HT1080 (cell line): ENCODE measurements around the gene AUH. TPM values are rescaled to one million over a fixed set of nuclear protein-coding genes. Genes with fewer than 3 reads are reported as not detected.

Experiments
- DNase-seq: peaks from one replicate; pipeline ENCODE4 v3.0.0-alpha.2; 2015; ENCODE audit warnings: low read depth
- total RNA-seq: library from RNA; depleted of rRNA; stranded (reverse); fragments of >200 nt; shearing (Covaris generic); gene quantifications from 2 replicates; pipeline ENCODE4 v1.2.3, GENCODE V29; 2014

The AUH gene
- total RNA-seq, 1 experiment from 2014 or later, result 16.8 TPM

DNA sequence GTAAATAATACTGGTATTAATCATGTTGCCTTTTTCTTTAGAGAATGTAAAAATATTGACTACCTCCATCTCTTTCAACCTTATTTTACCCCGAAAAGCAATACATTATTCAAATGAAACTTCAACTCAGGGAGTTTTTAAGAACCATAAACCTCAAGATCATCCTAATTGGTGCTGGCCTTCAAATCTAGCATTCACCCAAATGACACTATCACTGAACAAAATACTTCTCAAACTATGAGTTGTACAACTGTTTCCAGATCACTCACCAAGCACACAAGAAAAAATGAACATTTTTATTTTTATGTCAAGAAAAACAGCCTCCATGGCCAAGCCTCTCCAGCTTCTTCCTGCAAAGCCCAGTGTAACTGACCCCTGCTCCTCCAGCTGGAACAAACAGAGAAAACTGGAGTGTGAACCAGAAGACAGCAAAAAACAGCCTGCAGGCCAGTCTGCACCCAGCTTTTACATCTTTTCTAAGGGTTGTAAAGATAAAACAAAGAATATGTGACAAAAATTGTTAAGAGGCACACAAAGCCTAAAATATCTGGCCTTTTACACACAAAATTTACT lies 21.2 kb downstream of the AUH start:
- no peak for DNase-seq

DNA sequence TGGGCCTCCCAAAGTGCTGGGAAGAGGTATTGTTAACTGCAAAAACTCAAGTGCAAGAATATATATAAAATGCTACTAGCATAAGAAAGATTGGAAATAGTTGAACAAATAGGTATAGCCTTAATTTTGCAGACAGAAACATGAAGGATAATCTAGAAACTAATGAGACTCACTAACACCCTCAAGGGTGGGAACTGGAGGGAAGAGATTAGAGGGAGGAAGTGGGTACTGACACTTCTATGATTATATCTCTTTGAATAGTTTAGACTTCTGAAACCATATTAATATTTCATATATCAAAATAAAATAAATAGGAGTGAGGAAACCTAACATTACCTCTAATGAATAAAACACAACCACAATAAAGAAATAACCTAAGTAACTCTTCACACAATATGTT lies 23.0 kb downstream of the AUH start:
- no peak for DNase-seq

DNA sequence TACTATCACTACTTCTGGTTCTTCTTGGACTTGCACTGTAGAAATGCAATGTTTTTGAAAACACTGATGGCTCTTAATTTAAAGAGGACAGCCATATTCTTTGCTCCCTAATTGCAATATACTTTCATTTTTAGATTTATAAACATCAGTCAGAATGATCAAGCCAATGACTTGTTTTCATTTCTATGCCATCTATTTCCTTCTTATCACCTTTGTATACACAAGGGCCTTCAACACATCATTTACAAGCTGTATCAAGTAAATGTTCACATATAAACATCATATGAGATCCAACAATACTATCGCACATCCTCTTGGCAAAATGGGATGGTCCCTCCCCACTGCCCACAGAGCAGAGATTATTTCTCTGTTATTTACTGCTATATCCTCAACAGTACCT lies 24.9 kb downstream of the AUH start:
- no peak for DNase-seq

DNA sequence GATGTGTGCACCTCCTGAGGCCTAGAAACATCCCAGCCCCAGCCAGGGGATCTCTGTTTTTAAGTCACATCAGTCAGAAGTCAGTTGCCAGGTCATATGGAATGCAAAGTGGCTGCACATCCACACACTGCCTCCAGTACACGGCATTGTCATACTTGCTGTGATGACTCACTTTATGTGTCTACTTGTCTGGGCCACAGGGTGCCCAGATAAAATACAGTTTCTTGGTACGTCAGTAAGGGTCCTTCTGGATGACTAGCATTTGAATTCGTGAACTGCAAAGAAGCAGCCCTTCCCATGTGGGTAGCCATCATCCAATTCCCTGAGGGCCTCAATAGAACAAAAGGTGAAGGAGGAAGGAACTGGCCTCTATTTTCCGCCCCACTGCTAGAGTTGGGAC lies 27.7 kb downstream of the AUH start:
- DNase-seq, result peak; percentile 28

DNA sequence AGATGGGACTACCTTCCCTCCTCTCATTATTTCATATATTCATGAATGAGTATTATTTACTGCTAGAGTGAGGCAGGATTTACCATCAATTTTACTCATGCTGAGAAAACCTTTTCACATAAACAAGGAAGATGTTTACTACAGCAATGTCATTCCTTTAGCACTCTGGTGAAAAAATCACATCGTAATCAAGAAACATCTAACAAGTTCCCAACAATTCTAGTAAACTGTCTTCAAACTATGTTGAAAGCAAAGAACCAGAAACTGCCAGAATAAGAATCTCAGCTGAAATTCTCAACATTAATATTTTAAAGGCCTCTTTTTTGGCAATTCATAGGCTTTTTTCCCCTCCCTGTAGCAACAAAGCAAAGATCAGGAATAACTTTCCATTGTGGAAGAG lies 28.2 kb downstream of the AUH start:
- DNase-seq, result no peak

DNA sequence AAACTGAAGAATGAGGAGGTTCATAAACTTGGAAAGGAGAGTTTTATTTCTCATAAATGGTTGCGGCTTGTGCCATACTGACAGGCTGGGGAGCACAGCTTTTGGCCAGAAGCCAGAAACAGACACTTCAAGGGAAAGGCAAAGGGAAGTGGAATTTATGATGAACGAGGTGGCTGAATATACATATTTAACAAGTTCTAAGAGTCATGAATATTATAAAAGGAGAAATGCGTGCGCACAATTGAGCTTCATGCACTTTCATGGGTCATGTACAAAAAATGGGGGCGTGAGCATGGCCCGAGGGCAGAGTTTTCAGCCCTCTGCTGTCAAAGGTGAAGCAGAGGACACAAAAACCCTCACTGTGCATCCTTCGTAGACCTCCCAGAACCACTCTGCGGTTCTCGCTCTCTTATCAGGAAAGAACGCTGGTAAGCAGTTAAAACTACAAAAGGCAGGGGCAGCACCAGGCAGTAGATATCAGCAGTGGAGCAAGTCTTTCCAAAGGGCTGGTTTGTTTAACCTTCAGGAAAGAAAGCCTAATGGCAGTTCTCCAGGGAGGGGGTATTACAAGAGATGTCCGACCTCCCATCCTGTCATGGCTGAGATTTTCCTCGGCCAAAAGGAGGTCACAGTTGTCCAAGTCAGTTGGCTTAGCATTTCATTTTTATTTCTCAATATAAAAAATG lies 29.0 kb downstream of the AUH start:
- DNase-seq, result no peak

DNA sequence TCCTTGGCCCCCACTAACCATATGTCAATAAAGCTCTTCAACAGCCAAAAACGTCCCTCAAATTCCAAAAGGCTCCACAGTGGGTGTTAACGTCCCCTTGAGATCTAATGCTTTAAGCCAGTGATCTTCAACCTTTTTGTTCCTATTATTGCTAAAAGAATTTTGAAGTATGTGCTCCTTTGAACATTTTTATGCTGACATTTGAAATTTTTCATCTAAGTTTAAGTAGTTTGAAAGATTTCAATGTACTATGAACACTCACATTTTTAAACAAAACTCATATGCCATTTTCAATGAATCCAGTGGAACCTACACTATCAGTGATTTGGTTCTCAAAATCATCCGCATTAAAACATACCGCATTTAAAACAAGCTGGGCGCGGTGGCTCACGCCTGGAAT lies 29.9 kb downstream of the AUH start:
- no peak for DNase-seq

DNA sequence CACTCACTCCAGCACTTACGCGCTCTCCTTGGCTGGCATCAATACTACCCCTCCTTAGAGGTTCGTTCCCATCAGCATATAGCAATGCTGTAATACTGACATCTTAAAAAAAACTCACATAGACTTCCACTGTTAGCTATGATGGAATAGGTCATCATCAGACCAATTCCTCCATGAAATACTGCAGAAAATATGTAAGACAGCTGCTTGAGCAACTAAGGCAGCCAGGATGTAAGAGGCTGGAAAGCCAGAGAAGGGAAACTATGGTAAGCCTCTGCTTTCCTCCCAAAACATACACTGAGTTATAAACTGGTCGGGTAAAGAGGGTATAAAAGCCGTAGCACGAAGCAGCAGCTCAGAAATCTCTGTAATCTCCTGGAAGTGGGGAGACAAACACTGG lies 33.5 kb downstream of the AUH start:
- DNase-seq, result no peak

DNA sequence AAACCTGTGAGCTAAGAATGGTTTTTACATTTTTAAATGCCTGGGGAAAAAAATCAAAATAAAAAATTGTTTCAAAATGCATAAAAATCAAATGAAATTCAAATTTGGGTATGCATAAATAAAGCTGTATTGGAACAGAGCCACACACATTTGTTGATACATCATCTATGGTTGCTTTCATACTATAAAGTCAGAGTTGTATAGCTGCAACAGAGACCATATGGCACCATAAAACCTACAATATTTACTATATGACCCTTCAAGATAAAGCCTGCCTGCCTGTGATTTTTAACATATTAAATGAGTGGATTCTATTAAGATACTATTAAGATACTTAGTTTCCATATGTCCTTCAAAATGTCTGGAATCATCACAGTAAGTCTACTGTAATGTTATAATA lies 40.0 kb downstream of the AUH start:
- DNase-seq, result no peak

DNA sequence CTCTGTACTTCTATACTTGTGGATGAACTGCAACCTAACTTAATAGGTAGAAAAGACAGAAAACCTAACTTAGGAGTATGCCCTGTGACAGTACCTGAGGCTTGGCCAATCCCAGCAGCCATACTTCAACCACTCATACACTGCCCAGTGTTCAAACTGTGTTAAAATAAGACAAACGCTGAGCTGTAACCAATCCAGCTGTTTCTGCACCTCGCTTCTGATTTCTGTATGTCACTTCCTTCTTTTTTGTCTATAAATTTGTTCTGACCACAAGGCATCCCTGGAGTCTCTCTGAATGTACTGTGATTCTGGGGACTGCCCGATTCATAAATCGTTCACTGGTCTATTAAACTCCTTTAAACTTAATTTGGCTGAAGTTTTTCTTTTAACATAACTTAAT lies 41.4 kb downstream of the AUH start:
- no peak for DNase-seq

DNA sequence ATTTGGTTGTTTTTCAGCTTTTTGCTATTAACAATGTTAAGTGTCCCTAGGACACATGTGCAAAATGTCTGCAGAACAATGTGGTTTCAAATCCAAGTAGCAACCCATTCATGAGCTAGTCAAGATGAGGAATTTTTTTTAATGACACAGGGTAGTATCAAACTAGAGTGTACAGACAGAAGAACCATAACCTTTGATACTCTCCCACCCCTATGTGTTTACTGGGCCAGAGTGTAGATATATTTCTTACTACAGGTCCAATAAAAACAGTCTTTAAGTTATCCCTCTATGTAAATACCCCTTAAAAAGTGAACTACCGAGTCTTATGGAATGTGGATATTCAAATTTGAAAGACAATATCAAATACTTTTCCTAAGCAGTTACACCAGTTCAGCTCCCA lies 45.6 kb downstream of the AUH start:
- no peak for DNase-seq

DNA sequence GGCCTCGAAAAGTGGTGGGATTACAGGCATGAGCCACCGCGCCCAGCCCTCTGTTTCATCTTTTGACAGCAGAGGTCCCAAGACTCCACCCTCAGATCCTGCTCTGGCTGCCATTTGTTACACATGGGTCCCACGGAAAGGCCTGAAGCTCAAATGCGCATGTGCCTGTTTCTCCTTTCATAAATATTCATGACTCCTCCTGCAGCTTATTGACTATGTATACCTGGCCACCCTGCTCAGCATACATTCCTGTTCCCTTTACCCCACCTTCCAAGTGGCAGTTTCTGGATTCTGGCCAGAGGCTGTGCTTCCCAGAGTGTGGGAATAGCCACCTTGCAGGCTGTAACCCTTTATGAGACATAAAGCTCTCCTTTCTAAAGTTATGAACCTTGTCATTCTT lies 46.5 kb downstream of the AUH start:
- no peak for DNase-seq

DNA sequence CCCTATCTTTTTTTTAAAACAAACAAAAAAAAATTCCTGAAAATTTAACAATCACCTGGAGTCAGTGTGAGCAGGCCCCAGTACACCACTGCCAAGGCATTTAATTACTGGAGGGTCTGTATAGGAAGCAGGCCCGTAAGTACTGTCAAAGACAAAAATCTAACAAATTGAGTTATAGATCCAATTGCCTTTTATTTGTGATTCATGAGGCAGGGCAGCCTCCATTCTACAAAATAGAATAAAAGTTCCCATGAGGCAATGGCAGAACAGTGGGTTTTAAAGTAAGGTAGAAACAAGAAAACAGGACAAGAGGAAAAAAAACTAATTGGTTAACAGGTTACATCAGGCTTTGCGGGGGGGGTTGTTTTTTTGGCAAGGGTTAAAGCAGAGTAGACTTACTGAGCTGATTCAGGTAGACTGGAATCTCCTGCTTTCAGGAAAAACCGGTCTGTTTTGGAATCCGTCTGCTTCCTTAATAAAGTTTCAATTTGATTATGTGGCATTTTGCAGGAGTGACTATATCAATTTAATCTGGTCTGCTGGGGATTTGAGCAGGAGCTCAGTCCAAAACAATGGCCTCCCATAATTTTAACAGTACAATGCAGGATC lies 48.9 kb downstream of the AUH start:
- DNase-seq, result no peak

DNA sequence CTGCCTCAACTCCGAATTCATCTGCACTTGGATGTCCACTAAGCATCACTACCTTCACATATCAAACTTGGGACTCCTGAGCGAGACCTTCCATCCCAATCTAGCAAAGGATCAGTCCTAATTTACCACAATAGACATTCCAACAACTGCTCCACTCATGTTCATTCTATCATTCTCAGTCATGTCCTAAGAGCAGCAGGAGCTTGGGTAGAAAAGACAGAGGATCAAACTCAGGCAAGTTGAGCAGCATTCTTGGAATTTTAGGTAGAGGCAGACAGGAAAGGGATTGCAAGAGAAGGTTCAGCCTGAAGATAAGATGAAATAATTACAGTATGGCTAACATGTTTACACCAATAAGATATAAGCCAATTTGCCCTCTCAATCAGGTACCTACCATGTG lies 51.7 kb downstream of the AUH start:
- DNase-seq, result no peak

DNA sequence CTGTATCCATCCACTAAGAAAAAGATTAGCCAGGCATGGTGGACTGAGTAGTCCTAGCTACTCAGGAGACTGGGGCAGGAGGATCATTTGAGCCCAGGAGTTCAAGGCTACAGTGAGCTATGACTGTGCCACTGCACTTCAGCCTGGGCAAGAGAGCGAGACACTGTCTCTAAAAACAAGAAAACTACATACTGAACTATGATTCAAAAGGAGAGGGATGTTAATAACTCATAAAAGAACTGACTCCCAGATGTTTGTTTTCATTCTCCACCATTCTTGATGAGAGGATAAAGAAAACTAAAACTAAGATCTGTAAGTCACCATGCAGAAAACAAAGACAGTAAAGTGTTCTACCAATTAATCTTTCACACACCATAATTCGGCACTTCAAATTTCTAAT lies 53.5 kb downstream of the AUH start:
- DNase-seq, result no peak

DNA sequence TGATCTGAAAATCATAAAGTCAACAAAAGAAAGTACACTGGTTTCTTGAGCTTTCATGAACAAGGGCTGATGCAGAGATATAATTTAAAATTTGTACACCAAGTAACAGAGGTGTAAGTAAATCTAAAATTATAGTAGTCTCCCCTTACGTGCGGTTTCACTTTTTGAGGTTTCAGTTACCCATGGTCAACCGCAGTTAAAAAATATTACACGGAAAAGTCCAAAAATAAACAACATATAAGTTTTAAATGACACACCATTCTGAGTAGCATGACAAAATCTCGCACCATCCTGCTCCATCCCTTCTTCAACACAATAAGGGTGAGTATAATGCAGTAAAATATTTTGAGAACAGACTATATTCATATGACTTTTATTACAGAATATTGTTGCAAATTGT lies 54.4 kb downstream of the AUH start:
- DNase-seq, result no peak

DNA sequence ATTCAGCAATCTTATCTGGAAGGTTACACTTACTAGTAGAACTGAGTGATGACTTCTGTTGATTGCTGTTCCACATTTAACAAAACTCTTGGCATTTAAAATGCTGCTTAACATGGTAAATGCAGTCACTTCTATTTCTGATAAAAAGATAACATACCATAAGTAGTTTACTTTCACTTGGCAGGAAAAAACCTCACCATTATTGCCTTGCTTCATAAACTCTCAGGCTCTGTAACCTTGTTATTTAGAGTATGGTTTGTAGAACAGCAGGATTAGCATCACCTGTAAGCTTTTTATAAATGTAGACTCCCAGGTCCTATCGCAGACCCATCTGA lies 55.5 kb downstream of the AUH start:
- no peak for DNase-seq

DNA sequence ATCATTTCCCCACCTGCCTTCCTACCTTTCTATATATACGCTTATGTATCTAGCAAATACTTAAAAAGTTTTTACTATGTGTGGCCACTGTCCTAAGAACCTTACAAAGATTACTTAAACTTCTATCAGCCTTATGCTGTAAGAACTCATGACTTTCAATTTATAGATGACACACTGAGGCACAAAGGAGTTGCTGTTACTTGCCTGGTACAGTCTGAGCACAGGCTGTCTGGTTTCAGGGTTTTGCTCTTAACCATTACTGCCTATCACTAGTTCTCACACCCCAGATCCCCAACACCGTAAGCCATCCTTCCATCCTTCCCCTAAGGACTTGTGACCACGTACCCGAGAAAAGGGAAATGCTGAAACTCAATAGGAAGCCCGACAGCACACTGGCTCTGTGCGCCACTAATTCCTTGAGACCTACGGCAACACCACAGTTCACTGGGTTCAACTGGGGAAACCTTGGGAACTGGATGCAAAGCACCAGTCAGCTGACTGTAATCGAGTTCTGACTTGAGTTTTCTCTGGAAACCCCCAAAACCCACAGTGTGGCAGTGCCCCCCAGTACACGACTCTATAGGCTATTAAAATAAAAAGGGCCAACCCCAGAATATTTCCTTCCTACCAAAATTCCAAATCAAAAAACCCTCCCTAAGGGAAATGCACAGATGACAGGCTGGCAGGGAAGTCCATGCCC lies 56.0 kb downstream of the AUH start:
- no peak for DNase-seq

DNA sequence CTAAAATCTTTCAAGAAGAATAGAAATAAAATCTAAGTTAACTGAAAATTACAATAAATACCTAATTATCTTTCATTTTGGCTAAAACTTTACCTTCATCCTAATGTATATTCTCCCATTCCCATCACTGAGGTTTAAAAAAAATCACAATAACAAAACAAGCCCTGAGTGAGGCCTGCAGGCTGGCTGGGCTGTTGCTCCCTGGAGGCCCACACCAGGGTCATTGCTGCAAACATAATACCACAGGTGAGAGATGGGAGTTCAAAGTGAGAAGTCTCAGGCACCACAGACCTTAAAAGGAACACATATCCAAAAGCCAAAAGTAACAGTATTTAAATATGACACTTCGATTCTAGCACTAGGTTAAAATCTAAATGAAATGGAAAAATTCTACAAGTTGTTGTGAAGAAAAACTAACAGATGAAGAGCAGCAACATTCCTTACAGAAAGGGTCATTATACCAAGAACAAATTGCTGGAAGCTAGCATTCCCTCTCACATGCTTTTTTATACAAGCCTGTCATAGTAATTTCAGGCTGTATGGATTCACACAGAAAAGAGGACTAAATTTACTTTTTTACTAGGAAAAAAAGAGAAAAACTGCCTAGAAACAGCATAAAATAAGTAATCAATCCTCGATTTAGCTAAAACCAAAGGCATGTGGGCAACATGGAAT lies 57.8 kb downstream of the AUH start:
- no peak for DNase-seq

DNA sequence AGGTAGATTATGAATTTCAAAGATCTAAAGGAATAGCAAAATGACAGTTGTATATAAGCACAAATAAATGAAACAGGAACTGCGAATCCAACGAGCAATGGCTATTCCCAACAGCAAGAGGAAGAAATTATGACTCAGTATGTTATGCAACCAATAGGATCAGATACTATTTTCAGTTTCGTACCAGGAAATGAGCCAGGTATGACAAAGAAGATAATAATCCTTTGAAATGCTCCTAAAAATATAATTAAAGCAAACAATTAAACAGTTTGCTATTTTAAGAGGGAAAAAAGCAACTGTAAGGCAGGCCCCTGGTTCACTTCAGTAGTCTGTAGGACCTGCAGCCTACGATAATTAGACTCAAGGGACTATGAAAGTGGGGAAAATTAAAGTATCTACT lies 58.9 kb downstream of the AUH start:
- peak; percentile 87 for DNase-seq

DNA sequence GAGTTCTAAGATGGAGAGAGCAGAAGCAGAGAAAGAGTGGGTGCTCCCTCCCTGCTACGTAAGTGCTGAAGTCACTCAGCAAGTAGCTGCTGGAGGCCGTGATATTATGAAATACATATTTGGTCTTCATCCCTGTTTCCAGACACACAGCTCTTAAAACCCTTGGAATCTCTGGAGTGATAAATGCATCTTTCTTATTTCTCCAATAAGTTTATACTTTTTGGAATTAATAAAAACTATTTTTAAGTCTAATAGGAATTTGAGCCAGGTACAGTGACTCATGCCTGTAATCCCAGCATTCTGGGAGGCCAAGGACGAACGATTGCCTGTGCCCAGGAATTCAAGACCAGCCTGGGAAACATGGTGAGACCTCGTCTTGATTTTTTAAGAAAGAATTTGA lies 60.6 kb downstream of the AUH start:
- no peak for DNase-seq

DNA sequence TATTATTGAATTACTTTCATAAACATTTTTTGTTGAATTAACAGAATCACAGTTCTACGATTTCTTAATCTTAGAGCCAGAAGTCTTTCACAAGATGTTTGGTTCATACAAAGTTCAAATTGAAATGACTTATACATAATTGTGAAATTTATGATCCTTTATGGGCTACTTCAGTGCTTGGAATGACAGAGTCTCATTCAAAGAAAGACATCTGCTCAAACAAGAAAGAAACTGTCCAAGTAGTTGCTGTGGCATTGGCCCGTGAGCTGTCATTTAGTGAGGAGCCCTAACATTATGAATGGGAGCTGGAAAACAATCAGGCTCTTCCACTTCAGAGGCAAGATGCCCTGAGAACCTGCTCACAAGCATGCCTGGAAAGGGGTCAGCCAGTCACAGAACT lies 63.4 kb downstream of the AUH start:
- no peak for DNase-seq
